ELR (cell line): ENCODE data around the gene ILDR1.
"Not testable (repeated sequence)": the region's sequence is repeated elsewhere in the genome, so short reads cannot be mapped to it uniquely, and the experiment has no call there.

Experiments
- DNase-seq: peaks from one replicate; pipeline ENCODE4 v3.0.0-alpha.2; 2015; ENCODE audit warnings: low read depth

ILDR1 gene

DNA sequence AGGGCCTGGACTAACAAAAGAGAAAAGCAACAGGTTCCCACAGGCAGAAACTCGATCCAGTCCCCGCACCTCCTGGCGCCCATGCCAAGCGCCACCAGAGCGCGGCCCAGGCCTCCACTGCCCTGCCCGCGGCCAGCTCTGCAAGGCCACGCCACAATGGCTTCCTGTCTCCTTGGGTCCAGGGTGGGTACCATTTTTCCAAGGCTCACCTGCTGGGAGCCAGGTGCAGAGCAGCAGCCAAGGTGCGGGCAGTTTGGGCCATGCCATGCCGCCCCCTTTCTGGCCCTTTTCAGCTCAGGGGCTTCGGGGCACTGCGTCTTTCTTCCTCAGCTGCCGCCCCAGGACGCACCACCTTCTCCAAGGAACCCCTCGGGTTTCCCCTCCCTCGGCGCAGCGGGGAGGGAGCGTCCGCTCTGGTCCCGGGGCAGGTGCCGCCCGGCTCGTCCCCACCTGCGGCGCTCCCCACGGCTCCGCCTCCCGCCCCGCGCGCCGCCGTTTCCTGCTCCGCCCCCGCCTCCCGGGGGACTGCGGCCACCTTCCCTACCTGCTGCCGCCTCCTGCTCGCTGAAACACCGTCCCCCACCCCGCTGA is at the start of gene ILDR1:
TSS of gene ILDR1 (minus strand) at position 437 of the 591 bp plus-strand sequence. CDS start at position 267, 170 bp downstream.
- DNase-seq, result no peak

DNA sequence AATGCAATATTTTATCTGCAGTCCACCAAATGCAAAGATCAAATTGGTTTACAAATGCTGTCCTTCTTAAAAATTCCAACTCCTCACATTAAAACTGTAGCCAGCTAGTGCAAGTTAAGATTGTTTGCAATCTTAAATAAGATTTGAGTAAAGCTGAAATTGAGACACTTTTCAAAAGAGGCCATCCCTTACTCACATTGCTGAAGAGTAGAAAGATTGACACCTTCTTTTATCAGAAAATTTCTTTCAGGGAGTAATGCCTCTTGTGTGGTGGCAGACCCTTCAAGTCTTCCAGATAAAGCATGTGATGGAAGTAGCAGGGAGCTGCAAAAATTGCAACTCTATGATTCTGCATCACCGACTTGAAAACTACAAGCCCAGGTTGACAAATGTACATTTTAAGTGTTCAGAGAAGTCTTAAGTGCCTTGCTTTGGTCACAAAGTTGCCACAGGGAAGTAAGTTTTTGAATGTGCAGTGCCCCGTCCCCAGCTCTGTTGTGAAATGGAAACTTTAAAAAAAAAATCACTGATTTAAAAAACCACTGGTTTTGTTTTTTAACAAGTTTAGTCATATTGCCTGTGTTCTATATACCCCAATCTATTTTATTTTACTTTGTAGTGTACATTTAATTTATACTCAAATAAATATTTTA is 45.7 kb upstream of the ILDR1 start:
- no peak for DNase-seq

DNA sequence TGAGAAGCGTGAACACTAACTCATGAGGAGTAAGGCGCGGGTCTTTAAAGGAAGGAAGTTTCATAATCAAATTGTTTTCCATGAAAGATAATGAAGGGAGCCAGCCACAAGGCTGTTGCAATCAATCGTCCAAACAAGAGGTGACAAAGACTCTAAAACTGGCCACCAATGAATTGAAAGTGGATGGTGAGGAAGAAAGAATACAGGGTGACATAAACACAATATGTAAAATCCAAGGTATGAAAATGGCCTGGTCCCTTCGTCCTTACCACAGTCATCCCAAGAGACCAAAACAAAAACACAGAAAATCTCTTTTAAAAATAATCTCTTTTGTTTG is 45.1 kb upstream of the ILDR1 start:
- DNase-seq, result no peak

DNA sequence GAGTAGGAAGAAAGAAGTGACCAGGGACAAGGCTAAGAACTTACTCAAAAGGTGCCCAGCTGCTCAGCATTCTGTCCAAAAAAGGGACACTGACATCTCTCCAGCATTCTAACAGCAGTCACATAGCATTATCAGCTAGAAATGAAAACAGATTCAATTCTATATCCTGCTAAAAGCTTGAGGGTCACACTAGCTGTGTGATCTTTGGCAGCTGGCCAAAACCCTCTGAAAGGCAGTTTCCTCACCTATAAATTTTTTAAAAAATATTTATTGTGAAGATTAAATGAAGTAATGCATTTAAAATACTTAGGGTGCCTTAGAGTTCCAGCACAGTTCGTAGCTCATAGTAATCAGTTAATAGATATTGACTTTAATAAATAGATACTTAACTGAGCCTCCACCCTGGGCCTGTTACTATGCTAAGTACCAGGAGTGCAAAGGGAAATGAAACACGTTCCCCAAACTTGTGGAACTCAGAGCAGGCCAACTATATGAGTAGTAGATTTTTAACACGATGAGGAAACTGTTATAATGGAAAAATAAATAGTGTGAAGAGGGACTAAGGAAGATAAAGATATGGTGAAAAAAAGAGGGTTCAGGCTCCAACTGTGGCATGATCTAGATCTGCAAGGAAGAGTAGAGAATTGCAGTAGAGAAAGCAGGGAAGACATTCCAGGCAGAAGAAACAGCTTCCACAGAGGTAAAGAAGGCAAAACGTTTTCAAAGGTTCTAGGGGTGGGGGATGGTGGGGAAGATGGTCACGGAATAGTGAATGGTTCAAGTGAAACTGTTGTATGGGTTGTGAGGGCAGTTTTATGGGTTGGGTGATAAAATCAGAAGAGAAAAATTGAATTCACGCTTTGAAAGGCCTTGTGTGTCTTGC is 44.5 kb upstream of the ILDR1 start:
- no peak for DNase-seq

DNA sequence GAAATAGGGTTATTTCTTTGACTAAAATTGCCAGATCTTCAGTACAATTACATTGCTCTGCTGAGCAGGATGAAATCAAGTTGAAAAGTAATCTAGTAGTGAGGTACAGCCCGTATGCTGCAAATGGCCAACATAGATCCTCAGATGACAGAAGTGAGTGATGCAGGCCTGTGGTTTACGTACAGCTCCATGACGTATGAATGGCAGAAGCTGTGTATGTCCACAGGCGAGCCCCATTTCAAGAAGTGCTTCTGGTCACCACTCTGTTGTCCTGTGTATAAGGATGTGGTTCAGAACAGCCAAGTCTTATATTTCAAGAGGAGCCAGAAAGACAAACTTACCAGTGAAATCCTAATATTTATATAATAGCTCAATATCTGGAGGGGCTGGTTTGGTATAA is 42.3 kb upstream of the ILDR1 start:
- no peak for DNase-seq

DNA sequence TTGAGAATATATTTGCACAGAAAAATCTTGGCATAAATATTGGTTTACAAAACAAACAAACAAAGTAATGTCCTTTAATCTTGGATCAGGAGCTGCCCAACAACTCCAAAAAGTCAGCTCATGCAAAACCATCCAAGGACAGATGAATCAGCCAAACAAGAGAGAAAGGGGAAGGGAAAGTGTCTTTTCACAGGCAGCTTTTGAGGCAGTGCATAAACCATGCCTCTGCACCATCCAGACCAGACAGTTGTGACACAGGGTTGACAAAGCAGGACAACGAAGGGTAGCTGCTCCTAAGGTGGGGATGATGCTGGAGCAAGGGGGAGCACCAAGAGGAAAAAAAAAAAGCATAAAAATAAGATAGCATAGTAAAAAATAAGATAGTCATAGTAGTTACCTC is 41.9 kb upstream of the ILDR1 start:
- DNase-seq, result no peak

DNA sequence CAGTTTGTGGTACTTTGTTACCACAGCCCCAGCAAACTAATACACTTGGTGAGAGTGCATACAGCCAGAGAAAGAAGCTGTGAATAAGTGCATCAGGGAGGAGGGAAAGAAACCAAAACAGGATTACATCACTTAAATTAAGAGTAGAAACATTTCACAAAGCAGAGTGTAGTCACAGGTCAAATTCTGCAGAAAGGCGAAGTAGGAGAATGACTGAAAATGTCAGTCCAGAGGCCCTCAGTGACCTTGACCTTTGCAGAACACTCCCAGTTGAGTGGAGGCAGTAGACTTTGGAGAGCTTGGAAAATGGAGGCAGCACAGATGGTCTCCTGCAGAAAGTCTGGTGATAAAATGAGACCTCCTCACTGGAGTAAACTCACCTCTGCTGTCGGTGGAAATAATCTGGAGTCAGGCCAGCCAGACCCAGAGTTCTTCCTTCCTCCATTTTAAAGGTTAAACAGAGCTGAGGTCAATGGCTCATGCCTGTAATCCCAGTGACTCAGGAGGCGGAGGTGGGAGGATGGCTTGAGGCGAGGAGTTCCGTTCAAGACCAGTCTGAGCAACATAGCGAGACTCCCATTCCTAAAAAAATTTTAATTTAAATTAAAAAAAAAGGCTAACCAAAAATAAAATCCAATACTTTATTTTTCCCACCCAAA is 38.1 kb upstream of the ILDR1 start:
- DNase-seq, result no peak

DNA sequence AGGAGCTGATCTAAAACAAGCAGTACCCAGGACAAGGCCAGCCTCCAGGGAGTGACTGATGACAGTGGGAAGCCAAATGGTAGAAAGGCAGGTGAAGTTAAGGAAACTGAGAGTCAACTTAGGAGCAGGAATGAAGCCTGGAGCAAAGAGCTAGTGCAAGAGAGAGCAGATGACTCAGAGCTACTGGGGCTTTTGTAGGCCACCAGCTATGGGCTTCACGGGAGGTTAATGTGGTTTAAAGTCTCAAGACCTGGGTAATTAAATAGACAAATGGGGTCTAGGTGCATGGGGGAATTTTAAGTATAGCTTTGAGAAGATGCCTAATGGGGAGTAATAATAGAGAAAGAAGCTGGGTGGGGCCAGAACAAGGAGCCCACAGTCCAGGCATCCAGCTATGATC is 36.2 kb upstream of the ILDR1 start:
- DNase-seq, result no peak

DNA sequence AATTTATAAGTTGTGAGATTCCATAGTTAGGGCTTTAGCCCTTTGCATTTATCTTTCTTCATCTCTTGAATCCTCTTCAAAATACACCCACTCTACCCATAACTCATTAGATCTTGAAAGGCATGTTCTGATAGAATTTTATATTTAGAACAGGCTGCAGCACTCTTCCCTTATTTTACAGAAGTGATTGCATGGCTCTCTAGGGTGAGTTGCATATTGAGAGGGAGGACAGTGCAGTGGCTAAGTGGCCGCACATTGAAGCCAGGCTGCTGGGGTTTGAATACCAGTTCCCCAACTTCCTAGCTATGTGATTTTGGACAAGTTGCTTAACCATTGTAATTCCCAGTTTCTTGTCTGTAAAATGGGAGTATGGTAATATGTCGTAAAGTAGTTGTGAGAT is 35.6 kb upstream of the ILDR1 start:
- DNase-seq, result no peak

DNA sequence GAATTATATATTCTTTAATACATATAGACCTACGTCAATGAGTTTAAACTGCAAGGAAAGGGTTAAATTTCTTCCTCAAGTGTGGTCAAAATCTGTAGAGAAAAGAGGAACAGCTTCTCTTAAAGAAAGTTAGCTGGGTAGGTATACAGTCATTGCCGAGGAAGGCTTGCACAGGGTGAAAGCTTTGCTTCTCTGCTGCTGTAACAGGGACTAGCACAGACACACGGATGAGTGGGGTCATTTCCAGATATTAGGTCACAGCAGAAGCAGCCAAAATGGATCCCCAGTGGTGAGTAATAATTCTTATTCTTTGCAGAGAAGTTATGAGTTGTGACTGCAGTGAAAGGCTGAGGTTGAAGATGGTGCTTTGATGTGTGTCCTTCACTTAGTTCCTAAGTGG is 33.2 kb upstream of the ILDR1 start, which contains the start of gene CD86:
TSS of gene CD86 (plus strand) at position 148 of the 400 bp plus-strand sequence. CDS start at position 276, 128 bp downstream.
- no peak for DNase-seq

DNA sequence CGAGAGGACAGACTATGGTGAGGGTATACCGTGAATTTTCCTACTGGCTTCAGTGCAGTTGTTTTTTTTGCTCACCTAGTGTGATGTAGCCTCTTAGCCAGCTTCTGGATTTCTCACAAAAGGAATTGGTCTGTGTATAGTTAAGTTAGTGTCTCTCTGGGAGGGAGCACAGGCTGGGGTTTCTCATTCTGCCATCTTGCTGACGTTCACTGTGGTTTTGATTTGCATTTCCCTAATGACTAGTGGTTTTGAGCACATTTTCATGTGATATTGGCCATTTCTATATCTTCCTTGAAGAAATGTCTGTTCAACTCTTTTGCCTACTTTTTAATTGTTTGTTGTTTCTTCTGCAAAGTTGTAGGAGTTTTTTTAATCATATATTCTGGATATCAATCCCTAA is 30.9 kb upstream of the ILDR1 start:
- DNase-seq, result no peak

DNA sequence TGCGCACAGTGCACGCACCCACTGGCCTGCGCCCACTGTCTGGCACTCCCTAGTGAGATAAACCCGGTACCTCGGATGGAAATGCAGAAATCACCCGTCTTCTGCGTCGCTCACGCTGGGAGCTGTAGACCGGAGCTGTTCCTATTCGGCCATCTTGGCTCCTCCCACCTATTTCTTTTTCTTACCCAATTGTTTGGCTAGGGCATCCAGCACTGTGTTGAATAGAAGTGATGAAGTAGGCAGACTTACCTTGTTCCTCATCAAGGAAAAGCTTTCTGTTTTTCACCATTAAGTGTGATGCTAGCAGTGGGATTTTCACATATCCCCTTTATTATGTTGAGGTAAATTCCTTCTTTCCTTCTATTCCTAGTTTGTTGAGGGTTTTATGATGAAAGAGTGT is 25.7 kb upstream of the ILDR1 start:
- DNase-seq, result not testable (repeated sequence)

DNA sequence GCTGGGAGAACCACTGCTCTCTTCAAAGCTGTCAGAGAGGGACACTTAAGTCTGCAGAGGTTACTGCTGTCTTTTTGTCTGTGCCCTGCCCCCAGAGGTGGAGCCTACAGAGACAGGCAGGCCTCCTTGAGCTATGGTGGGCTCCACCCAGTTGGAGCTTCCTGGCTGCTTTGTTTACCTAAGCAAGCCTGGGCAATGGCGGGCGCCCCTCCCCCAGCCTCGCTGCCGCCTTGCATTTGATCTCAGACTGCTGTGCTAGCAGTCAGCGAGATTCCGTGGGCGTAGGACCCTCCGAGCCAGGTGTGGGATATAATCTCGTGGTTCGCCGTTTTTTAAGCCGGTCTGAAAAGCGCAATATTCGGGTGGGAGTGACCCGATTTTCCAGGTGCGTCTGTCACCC is 25.2 kb upstream of the ILDR1 start:
- DNase-seq, result not testable (repeated sequence)

DNA sequence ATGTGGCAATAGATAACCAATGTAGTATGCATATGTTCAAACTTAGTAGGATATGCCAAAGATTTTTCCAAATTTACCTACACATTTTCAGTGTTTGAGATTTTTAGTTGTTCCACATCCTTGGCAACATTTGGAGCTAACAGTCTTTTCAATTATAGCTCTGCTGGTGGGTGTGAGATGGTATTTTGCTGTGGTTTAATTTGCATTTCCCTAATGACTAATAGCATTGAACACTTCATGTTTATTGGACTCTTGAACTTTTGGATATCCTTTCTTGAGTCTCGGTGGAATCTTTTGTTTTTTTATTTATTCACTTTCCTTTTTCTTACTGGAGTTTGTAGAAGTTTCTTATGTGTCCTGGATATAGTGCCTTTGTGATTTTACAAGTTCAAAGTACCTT is 11.0 kb upstream of the ILDR1 start:
- no peak for DNase-seq

DNA sequence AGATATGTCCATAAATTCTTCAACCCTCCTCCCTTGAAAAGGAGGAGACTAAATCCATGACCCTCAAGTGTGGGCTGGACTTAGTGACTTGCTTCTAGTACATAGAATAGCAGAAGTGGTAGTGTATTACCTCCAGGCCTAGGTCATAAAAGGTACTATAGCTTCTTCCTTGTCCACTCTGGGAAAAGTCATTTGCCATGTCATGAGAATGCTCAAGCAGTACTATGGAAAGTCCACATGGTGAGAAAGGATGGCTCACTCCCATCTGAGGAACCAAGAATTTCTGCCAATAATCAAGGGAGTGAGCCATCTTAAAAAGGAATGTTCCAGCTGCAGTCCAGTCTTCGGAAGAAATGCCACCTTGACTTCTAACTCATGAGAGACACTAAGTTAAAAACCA is 10.5 kb upstream of the ILDR1 start:
- no peak for DNase-seq

DNA sequence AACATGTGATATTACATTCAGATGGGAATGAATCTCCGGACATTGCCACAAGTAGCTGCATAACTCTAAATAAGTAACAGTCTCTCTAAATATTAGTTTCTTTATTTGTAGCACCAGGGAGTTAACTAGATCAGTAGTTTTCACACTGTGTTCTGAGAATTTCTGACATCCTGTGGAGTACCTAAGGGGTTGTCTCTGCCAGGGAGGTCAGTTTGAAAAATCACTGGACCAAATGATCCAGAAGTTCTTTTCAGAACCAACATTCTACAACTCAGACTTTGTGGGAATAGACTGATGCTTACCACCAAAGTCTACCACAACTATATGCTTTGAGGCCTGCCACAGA is 9.0 kb upstream of the ILDR1 start:
- DNase-seq, result no peak

DNA sequence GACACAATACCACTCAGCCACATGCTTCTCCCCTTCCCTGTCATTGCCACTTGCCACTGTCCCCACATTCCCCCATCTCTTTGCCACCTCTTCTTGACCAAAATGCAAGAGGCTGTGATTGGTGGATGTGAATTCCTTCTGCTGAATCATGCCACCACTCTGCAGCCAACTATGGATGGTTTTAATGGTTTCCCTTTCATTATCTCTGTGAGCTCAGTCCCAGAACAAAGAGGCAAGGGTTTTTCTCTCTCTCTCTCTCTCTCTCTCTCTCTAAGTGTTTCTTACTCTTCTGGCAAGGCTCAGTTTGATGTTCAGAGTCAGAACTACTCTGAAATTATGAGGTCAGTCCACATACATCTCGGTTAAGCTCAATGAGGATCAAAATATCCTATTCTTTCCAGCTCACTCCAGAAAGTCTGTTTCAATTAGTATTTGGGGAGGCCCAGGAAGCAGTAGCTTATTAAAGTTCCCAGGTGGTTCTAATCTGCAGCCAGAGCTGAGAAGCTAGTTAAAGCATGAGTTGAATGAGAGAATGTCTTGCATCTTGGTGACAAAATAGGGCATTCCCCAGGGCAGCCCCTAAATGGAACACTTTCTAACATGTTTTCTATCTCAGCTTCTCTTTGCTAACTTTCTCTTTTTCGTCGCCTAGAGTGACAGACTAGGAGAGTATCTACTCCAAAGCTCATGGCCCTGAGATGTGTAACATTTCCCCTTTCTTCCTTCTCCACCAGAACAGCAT is 8.5 kb upstream of the ILDR1 start:
- peak; percentile 24 for DNase-seq

DNA sequence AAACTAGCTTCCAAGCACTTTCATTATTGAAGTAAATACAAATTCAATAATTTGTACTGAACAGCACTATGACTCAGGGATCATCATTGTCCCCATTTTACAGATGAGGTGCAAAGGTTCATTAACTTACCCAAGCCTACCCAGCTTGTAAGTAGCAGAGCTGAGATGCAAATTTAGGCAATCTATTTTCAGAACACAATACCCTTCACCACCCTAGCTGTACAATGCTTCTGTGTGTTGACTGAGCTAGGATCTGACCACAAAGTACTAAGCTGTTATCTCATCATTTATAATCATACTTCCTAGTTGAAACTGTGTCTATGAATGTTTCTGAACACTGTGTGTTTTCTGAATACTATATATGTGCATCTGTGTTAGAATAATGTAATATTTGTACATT is 3.2 kb upstream of the ILDR1 start:
- no peak for DNase-seq

DNA sequence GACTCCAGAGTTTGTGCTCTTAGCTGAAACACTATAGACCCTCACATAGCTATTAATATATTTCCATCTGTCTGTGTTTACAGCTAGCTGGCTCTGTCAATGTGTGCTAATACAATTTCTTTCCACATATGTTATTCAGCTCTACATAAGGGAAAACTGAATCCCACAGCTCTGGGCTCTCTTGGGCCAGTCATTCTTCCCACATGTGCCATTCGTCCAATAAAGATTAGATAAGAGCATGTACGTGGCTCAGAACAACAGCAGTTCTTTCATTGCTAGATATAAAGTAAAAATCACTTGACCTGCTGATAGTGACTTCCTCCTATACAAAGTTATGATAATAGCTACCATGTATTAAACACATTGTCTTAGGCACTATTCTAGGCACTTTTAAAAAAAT is 2.8 kb upstream of the ILDR1 start:
- no peak for DNase-seq

DNA sequence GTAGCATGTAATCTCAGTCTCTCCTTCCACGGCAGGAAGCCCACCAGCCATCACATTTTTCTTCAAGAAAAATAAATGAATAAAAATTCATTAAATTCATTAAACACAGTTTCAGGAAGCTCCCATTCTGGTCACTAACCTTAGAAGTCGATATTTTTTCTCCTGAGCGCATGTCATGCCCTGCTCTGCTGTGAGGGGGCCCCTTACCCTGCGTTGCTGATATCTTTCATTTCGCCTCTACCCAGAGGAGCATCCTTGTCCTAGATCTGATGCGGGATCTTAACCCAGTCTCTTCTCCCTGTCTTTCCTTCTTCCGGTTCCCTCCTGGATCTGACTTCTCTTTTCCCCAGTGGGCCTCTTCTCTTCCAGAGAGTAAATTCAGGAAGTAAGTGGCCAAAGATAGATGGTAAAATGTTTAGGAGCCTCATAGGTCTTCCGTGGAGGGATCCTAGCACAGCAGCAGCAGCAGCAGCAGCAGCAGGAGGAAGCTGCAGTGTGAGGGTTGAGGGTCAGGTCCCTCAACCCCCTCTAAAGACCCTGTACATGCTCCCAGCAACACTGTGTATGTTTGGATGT is 1.4 kb upstream of the ILDR1 start:
- no peak for DNase-seq

DNA sequence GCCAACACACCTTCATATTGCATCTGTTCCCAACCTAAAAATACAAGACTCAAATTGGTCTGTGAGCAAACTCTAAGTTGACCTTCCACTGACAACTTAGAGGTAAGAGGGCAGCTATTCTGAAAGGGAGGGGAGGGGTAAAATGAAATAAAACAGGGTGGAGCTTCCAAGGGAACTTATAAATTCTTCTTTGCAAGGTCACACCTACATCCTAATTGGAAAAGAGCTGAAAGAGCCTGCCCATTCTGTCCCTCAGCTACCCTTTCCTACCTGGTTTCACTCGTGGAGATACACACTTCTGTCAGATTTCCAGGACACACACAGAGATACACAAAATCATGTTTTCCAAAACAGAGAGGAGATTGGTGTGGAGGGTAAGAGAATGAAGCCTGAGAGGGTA is 1.0 kb downstream of the ILDR1 start:
- no peak for DNase-seq

DNA sequence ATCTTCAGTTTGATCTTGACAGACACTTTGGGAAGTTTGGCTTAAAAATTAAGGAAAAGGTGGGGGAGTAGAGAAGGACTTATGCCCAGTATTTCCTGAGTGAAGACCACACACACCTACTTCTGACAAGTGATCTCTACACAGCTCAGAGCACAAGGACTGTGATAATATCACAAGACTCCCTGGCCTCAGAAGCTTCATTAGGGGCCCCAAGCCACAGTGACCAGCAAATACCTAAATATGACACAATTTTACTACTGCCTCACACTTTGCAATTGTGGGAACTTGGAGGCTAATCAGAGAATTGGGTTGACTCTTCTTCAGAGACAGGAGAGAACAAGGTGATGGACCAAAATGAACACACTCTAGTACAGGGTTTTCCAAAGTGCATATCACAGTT is 2.6 kb downstream of the ILDR1 start:
- DNase-seq, result no peak
